Measurements from ENCODE around the gene PPP1R37. TPM values are rescaled to one million over a fixed set of nuclear protein-coding genes. Genes with fewer than 3 reads are reported as not detected.
A peak's percentile ranks its signal among the peaks of the same experiment; 100 is the strongest.

Gene PPP1R37
- total and polyA plus RNA-seq, 2 of the 13 experiments (the other 11 are each of a cell fraction or from before 2014, with no cell fraction given) = 9.0 to 14.3 TPM

DNA sequence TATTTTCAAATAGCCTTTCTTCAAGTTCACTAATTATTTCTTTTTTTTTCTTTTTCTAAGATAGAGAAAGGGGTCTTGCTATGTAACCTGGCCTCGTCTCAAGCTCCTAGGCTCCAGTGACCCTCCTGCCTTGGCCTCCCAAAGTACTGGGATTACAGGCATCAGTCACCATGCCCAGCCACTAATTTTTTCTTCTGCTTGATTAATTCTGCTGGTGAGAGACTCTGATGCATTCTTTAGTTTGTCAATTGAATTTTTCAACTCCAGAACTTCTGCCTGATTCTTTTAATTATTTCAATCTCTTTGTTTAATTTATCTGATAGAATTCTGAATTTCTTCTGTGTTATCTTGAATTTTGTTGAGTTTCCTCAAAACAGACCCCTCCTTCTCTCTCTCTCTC is 97.0 kb downstream of the PPP1R37 start:
- Histone ChIP-seq H2AFZ (ENCODE audit: low read length) (no peak overlapping the region), H3K4me2 (ENCODE audit: low read depth, low read length) (no peak overlapping the region), H4K20me1 (ENCODE audit: insufficient read depth, low read length) (0 out of 2 replicates have a peak, but pooled peaks cover 2% of the 10 kb centered on the region), H3K9ac (ENCODE audit: insufficient read depth, low read depth, low read length) (no peak overlapping the region), H3K4me3 (replicated peaks in 1 of 3; ENCODE audit: insufficient read depth in 1 of 3, low read depth in 2 of 3, low read length in 3 of 3) (no peak overlapping the region), H3K36me3 (replicated peaks in 1 of 2; ENCODE audit: control insufficient read depth in 1 of 2, insufficient read depth in 2 of 2, low read length in 2 of 2) (no peaks in the 10 kb centered on the region), H3K9me3 (ENCODE audit: low read length) (no peaks in the 10 kb centered on the region), H3K27ac (ENCODE audit: extremely low read length, insufficient read depth, low read length) (no peak overlapping the region), H3K79me2 (ENCODE audit: insufficient read depth, low read length) (no peaks in the 10 kb centered on the region), H3K4me1 (ENCODE audit: insufficient read depth, low read length) (peaks cover 29% of the 10 kb centered on the region), H3K27me3 (ENCODE audit: control insufficient read depth in 1 of 2, insufficient read depth in 2 of 2, low read length in 2 of 2) (peaks cover 0 to 1% of the 10 kb centered on the region in 2 experiments; a peak in 2 of 5 replicates)
- ATAC-seq (no peak), FAIRE-seq (no peak), DNase-seq (ENCODE audit: low spot score) (no peak)
- no TSS peak for BruUV-seq (replicated peaks)
- in situ Hi-C loops (cut with HindIII; ENCODE audit: extremely low pct_ligation_motif_present, low pct_unique_long_range_greater_than_20kb) (no loop called here), intact Hi-C loops (cut with micrococcal nuclease; ENCODE audit: unreplicated experiment) (loop anchor here (10.0 kb wide), 1 partner anchor 55 kb away; the partner anchor contains the start of gene EXOC3L2)
- WGBS (ENCODE audit: low lambda C conversion rate) = 20% methylated on average over 1 of the region's 1 CpG
- ChIA-PET POLR2A (no interaction called here), CTCF (ENCODE audit: low intra/inter-chr PET ratio, low total read pairs) (no interaction called here)
- TF ChIP-seq ZFP82 (CRISPR knock-in tag; IDR thresholded peaks at IDR 0.05; ENCODE audit: borderline replicate concordance) (no peak), ZNF160 (CRISPR knock-in tag; IDR thresholded peaks at IDR 0.05) (peak; percentile 73)

DNA sequence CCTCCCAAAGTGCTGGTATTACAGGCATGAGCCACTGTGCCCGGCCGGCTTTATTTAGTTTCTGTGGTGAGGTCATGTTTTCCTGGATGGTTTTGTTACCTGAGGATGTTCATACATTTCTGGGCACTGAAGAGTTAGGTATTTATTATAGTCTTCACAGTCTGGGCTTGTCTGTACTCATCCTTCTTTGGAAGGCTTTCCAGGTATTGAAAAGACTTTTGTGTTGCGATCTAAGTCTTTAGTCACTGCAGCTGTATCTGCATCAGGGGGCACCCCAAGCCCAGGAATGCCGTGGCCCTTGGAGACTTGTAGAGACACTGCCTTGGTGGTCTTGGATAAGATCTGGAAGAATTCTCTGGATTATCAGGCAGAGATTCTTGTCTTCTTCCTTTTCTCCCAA is 98.4 kb downstream of the PPP1R37 start:
- ATAC-seq = no peak
- in situ Hi-C loops (cut with HindIII; ENCODE audit: extremely low pct_ligation_motif_present, low pct_unique_long_range_greater_than_20kb) = no loop called here

More for the DNA sequence above, 98.4 kb downstream of the PPP1R37 start:
- intact Hi-C loops (cut with micrococcal nuclease; ENCODE audit: unreplicated experiment) = no loop called here
- Histone ChIP-seq H3K9ac (ENCODE audit: insufficient read depth, low read depth, low read length) (no peak overlapping the region), H3K27me3 (ENCODE audit: control insufficient read depth in 1 of 2, insufficient read depth in 2 of 2, low read length in 2 of 2) (peaks cover 0 to 1% of the 10 kb centered on the region in 2 experiments; a peak in 2 of 5 replicates), H3K36me3 (replicated peaks in 1 of 2; ENCODE audit: control insufficient read depth in 1 of 2, insufficient read depth in 2 of 2, low read length in 2 of 2) (no peaks in the 10 kb centered on the region), H3K9me3 (ENCODE audit: low read length) (no peaks in the 10 kb centered on the region), H3K27ac (ENCODE audit: extremely low read length, insufficient read depth, low read length) (no peak overlapping the region), H2AFZ (ENCODE audit: low read length) (no peak overlapping the region), H3K4me2 (ENCODE audit: low read depth, low read length) (no peak overlapping the region), H3K4me1 (ENCODE audit: insufficient read depth, low read length) (peaks cover 18% of the 10 kb centered on the region), H3K4me3 (replicated peaks in 1 of 3; ENCODE audit: insufficient read depth in 1 of 3, low read depth in 2 of 3, low read length in 3 of 3) (no peak overlapping the region), H4K20me1 (ENCODE audit: insufficient read depth, low read length) (no peaks in the 10 kb centered on the region), H3K79me2 (ENCODE audit: insufficient read depth, low read length) (no peaks in the 10 kb centered on the region)
- CTCF ChIA-PET (ENCODE audit: low intra/inter-chr PET ratio, low total read pairs) = no interaction called here
- DNase-seq (ENCODE audit: low spot score) = no peak
- POLR2A ChIA-PET = no interaction called here
- TF ChIP-seq, protein P1, sequence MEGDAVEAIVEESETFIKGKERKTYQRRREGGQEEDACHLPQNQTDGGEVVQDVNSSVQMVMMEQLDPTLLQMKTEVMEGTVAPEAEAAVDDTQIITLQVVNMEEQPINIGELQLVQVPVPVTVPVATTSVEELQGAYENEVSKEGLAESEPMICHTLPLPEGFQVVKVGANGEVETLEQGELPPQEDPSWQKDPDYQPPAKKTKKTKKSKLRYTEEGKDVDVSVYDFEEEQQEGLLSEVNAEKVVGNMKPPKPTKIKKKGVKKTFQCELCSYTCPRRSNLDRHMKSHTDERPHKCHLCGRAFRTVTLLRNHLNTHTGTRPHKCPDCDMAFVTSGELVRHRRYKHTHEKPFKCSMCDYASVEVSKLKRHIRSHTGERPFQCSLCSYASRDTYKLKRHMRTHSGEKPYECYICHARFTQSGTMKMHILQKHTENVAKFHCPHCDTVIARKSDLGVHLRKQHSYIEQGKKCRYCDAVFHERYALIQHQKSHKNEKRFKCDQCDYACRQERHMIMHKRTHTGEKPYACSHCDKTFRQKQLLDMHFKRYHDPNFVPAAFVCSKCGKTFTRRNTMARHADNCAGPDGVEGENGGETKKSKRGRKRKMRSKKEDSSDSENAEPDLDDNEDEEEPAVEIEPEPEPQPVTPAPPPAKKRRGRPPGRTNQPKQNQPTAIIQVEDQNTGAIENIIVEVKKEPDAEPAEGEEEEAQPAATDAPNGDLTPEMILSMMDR (CRISPR knock-in tag; IDR thresholded peaks at IDR 0.05) = peak; percentile 23; the same call in 1 of the 2 replicates
- no peak for TF ChIP-seq WIZ (CRISPR knock-in tag; IDR thresholded peaks at IDR 0.05)
- FAIRE-seq = no peak
- no TSS peak for BruUV-seq (replicated peaks)
- WGBS (ENCODE audit: low lambda C conversion rate) = 72% methylated on average over 4 of the region's 4 CpGs

Measured in HepG2 (cell line).